Sigmoid colon (tissue), 3 donors: ENCODE measurements around the gene FLNB.

Experiments
- CTCF ChIP-seq, 4 experiments: fragments of 450-650 bp in 3 of 4; fragments of 200-600 bp in 1 of 4; IDR thresholded peaks; one replicate each; pipeline ENCODE4 v1.5.1; 2016 to 2019; ENCODE audit warnings: antibody characterized with exemption in 4 of 4, mild to moderate bottlenecking in 3 of 4, moderate library complexity in 2 of 4
- POLR2A ChIP-seq, 2 donors: fragments of 450-650 bp; IDR thresholded peaks; one replicate each; pipeline ENCODE4 v1.6.1; 2016; ENCODE audit warnings: antibody characterized with exemption in 2 of 2, mild to moderate bottlenecking in 2 of 2, moderate library complexity in 2 of 2

GRCh38 chr3:58193682-58194407, 185.6 kb downstream of the FLNB start:
- TF ChIP-seq POLR2A (IDR thresholded peaks at IDR 0.05) (no peak), CTCF (IDR thresholded peaks at IDR 0.05) (no peak)
